NCI-H510A treated with DMSO at 0.1 percent for 48 hours (cell line): Measurements from ENCODE around the gene RNASEH2B.
A peak's percentile ranks its signal among the peaks of the same experiment; 100 is the strongest.

Experiments
- DNase-seq: peaks from one replicate; lab custom pipeline; 2025; lab: John Stamatoyannopoulos, UW

The RNASEH2B gene

GRCh38 chr13:50998326-50998725 lies 88.7 kb downstream of the RNASEH2B start:
- no peak for DNase-seq

GRCh38 chr13:50999641-51000040 lies 90.0 kb downstream of the RNASEH2B start:
- no peak for DNase-seq

GRCh38 chr13:51000061-51000460 lies 90.5 kb downstream of the RNASEH2B start:
- no peak for DNase-seq

GRCh38 chr13:51000571-51001260 lies 91.1 kb downstream of the RNASEH2B start:
- peak; percentile 14 for DNase-seq

GRCh38 chr13:51001335-51001734 lies 91.7 kb downstream of the RNASEH2B start:
- DNase-seq: no peak

- no peak for DNase-seq
These were observed 93.1 kb downstream of the RNASEH2B start for GRCh38 chr13:51002736-51003135.

- DNase-seq: no peak
These were observed 94.1 kb downstream of the RNASEH2B start for GRCh38 chr13:51003642-51004041.

GRCh38 chr13:51004111-51004865 lies 94.7 kb downstream of the RNASEH2B start:
- DNase-seq: no peak

- no peak for DNase-seq
These were observed 95.4 kb downstream of the RNASEH2B start for GRCh38 chr13:51004918-51005460.

GRCh38 chr13:51005566-51005965 lies 96.0 kb downstream of the RNASEH2B start:
- no peak for DNase-seq
